GM21737 (cell line): ENCODE data around the gene MTHFD1.

Experiments
- ATAC-seq: cut with Tn5 transposase; IDR thresholded peaks from one replicate; pipeline ENCODE4 v1.9.1; 2021; ENCODE audit warnings: mild to moderate bottlenecking, moderate library complexity; ENCODE audit not compliant: unreplicated experiment

Gene MTHFD1

GRCh38 chr14:64405295-64405694, 17.1 kb downstream of the MTHFD1 start:
- ATAC-seq, result no peak

GRCh38 chr14:64407329-64407728, 19.2 kb downstream of the MTHFD1 start:
- no peak for ATAC-seq

- ATAC-seq, result no peak
Measured at GRCh38 chr14:64409126-64409920, 21.2 kb downstream of the MTHFD1 start.

- no peak for ATAC-seq
Measured at GRCh38 chr14:64410084-64410774, 22.1 kb downstream of the MTHFD1 start.

GRCh38 chr14:64411001-64411400, 22.8 kb downstream of the MTHFD1 start:
- ATAC-seq, result no peak

- no peak for ATAC-seq
Measured at GRCh38 chr14:64412237-64412636, 24.1 kb downstream of the MTHFD1 start.

GRCh38 chr14:64416348-64416932, 28.3 kb downstream of the MTHFD1 start:
- ATAC-seq, result no peak

- no peak for ATAC-seq
Measured at GRCh38 chr14:64417055-64417770, 29.1 kb downstream of the MTHFD1 start.

GRCh38 chr14:64417771-64418125, 29.6 kb downstream of the MTHFD1 start:
- ATAC-seq, result no peak

- no peak for ATAC-seq
Measured at GRCh38 chr14:64419003-64419402, 30.9 kb downstream of the MTHFD1 start.

GRCh38 chr14:64421166-64421565, 33.0 kb downstream of the MTHFD1 start:
- no peak for ATAC-seq

- no peak for ATAC-seq
Measured at GRCh38 chr14:64422005-64422404, 33.9 kb downstream of the MTHFD1 start.

GRCh38 chr14:64422756-64423155, 34.6 kb downstream of the MTHFD1 start:
- no peak for ATAC-seq

- ATAC-seq, result no peak
Measured at GRCh38 chr14:64423987-64424386, 35.8 kb downstream of the MTHFD1 start.

GRCh38 chr14:64434528-64434927, 46.4 kb downstream of the MTHFD1 start:
- ATAC-seq, result no peak

- ATAC-seq, result no peak
Measured at GRCh38 chr14:64438181-64438841, 50.2 kb downstream of the MTHFD1 start.

- ATAC-seq, result no peak
Measured at GRCh38 chr14:64439141-64439540, 51.0 kb downstream of the MTHFD1 start.

- no peak for ATAC-seq
Measured at GRCh38 chr14:64440494-64440893, 52.3 kb downstream of the MTHFD1 start.

GRCh38 chr14:64442300-64442988, 54.3 kb downstream of the MTHFD1 start:
- no peak for ATAC-seq

GRCh38 chr14:64444140-64444539, 56.0 kb downstream of the MTHFD1 start:
- ATAC-seq, result no peak
